ENCODE results near the gene CTSW. TPM values are rescaled to one million over a fixed set of nuclear protein-coding genes. Genes with fewer than 3 reads are reported as not detected.
A peak's percentile ranks its signal among the peaks of the same experiment; 100 is the strongest.

Gene CTSW
- total and polyA plus RNA-seq, 4 donors, result 2.9 to 8.7 (median 3.8) TPM

DNA sequence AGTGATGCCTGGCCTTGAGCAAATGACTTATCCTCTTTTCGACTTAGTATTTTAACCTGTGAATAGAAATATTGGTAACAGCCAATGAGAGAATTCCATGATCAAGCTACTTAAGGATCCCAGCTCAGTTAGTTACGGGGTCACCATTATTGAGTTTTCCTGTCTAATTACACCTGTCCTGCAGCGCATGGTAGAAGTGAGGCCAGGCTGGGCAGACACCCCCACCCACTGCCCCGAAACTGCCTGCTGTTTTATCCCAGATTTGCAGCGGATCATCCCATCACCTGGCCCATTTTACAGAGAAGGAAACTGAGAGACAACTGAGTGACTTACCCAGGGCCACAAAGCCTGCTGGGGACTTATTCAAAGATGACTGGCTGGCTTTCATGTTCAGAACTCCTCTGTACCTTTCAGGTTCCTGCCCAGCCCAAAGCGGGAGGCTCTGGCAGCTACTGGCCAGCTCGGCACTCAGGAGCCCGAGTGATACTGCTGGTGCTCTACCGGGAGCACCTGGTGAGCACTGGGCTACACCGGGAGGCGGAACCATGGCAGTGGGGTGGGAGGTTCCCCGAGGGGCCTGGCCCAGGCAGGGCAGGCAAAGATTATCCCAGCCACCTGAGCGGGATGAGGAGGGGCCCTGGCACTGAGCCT, 18.0 kb upstream of the CTSW start:
- H3K9me3 ChIP-seq (ENCODE audit: control insufficient read depth in 4 of 4, insufficient read depth in 3 of 4, low read length in 3 of 4), result no peaks in the 10 kb centered on the region
- ATAC-seq (ENCODE audit: insufficient read depth, low FRiP score) (no peak), DNase-seq (peak in 1 of 3 donors; percentile 12)
- H3K4me3 ChIP-seq, result peak overlapping the region; percentile 85
- no peak overlapping the region for H3K27ac ChIP-seq (ENCODE audit: low read depth in 1 of 2, low read length in 1 of 2)
- TF ChIP-seq, protein P1, sequence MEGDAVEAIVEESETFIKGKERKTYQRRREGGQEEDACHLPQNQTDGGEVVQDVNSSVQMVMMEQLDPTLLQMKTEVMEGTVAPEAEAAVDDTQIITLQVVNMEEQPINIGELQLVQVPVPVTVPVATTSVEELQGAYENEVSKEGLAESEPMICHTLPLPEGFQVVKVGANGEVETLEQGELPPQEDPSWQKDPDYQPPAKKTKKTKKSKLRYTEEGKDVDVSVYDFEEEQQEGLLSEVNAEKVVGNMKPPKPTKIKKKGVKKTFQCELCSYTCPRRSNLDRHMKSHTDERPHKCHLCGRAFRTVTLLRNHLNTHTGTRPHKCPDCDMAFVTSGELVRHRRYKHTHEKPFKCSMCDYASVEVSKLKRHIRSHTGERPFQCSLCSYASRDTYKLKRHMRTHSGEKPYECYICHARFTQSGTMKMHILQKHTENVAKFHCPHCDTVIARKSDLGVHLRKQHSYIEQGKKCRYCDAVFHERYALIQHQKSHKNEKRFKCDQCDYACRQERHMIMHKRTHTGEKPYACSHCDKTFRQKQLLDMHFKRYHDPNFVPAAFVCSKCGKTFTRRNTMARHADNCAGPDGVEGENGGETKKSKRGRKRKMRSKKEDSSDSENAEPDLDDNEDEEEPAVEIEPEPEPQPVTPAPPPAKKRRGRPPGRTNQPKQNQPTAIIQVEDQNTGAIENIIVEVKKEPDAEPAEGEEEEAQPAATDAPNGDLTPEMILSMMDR (IDR thresholded peaks at IDR 0.05; ENCODE audit: control extremely low read depth, extremely low read depth), result no peak
- H3K4me1 ChIP-seq (ENCODE audit: control insufficient read depth in 5 of 5, insufficient read depth in 5 of 5, low read length in 5 of 5), result peaks cover 0 to 30% (median 11%) of the 10 kb centered on the region in 5 donors
- peak overlapping the region in 1 of 2 donors; percentile 69 for H3K9ac ChIP-seq (ENCODE audit: insufficient read depth in 1 of 2, low read length in 2 of 2)
- peaks cover 13 to 48% (median 25%) of the 10 kb centered on the region in 4 donors for H3K36me3 ChIP-seq (ENCODE audit: control insufficient read depth in 4 of 4, insufficient read depth in 4 of 4, low read length in 4 of 4)
- whole genome bisulfite sequencing, 2 donors, result 90 to 92% methylated on average over 13 of the region's 13 CpGs
- H3K27me3 ChIP-seq (ENCODE audit: control insufficient read depth in 3 of 3, insufficient read depth in 3 of 3, low read length in 2 of 3), result no peaks in the 10 kb centered on the region

GRCh38 chr11:65862191-65862735, 17.4 kb upstream of the CTSW start:
- Histone ChIP-seq H3K36me3 (ENCODE audit: control insufficient read depth in 4 of 4, insufficient read depth in 4 of 4, low read length in 4 of 4) (peaks cover 13 to 51% (median 24%) of the 10 kb centered on the region in 4 donors), H3K9me3 (ENCODE audit: control insufficient read depth in 4 of 4, insufficient read depth in 3 of 4, low read length in 3 of 4) (no peaks in the 10 kb centered on the region), H3K27me3 (ENCODE audit: control insufficient read depth in 3 of 3, insufficient read depth in 3 of 3, low read length in 2 of 3) (no peaks in the 10 kb centered on the region), H3K9ac (ENCODE audit: insufficient read depth in 1 of 2, low read length in 2 of 2) (no peak overlapping the region), H3K4me3 (no peak overlapping the region), H3K27ac (ENCODE audit: low read depth in 1 of 2, low read length in 1 of 2) (no peak overlapping the region), H3K4me1 (ENCODE audit: control insufficient read depth in 5 of 5, insufficient read depth in 5 of 5, low read length in 5 of 5) (peaks cover 0 to 29% (median 10%) of the 10 kb centered on the region in 5 donors)
- TF ChIP-seq, protein P1 (IDR thresholded peaks at IDR 0.05; ENCODE audit: control extremely low read depth, extremely low read depth), result no peak
- DNase-seq, result peak in 1 of 3 donors; percentile 7
- no peak for ATAC-seq (ENCODE audit: insufficient read depth, low FRiP score)
- 77 to 92% methylated on average over 5 of the region's 5 CpGs for WGBS, 2 donors

DNA sequence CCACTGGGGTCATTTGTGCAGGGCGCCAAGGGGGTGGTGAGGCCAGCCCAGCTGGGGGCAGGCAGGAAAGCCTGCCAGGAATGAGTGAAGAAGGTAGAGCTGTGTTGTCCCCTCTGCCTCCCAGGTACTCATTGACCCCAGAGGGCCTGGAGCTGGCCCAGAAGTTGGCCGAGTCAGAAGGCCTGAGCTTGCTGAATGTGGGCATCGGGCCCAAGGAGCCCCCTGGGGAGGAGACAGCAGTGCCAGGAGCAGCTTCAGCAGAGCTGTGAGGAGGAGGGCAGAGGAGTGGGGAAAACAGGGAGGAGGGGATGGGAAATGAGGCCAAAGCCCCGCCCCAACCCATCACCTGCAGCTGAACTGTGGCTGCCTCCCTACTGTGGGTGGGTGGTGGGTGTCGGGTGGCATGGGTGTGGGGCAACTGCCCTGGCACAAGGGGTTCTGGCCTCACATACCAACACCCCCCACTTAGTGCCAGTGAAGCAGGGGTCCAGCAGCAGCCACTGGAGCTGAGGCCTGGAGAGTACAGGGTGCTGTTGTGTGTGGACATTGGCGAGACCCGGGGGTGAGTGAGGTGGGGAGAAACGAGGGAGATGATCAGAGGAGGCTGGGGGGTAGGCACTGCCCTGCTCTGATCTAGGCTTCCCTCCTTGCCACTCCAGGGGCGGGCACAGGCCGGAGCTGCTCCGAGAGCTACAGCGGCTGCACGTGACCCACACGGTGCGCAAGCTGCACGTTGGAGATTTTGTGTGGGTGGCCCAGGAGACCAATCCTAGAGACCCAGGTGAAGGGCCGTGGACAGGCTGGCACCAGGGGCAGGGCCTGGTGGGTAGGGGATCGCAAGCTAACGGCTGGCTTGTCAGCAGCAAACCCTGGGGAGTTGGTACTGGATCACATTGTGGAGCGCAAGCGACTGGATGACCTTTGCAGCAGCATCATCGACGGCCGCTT, 16.4 kb upstream of the CTSW start:
- Histone ChIP-seq H3K9ac (ENCODE audit: insufficient read depth in 1 of 2, low read length in 2 of 2) (no peak overlapping the region), H3K9me3 (ENCODE audit: control insufficient read depth in 4 of 4, insufficient read depth in 3 of 4, low read length in 3 of 4) (no peaks in the 10 kb centered on the region), H3K27me3 (ENCODE audit: control insufficient read depth in 3 of 3, insufficient read depth in 3 of 3, low read length in 2 of 3) (no peaks in the 10 kb centered on the region), H3K36me3 (ENCODE audit: control insufficient read depth in 4 of 4, insufficient read depth in 4 of 4, low read length in 4 of 4) (peaks cover 13 to 55% (median 27%) of the 10 kb centered on the region in 4 donors), H3K4me1 (ENCODE audit: control insufficient read depth in 5 of 5, insufficient read depth in 5 of 5, low read length in 5 of 5) (peaks cover 0 to 29% (median 10%) of the 10 kb centered on the region in 5 donors), H3K4me3 (no peak overlapping the region), H3K27ac (ENCODE audit: low read depth in 1 of 2, low read length in 1 of 2) (no peak overlapping the region)
- 94 to 97% methylated on average over 21 to 24 of the region's 24 CpGs for WGBS, 2 donors
- DNase-seq (peak in 1 of 3 donors; percentile 17), ATAC-seq (ENCODE audit: insufficient read depth, low FRiP score) (no peak)
- TF ChIP-seq, protein P1 (IDR thresholded peaks at IDR 0.05; ENCODE audit: control extremely low read depth, extremely low read depth), result no peak
